Measurements from ENCODE around the gene BIRC3. TPM values are rescaled to one million over a fixed set of nuclear protein-coding genes. Genes with fewer than 3 reads are reported as not detected.

BIRC3 gene
- total RNA-seq, 1 experiment from 2014 or later = 4.7 TPM

GRCh38 chr11:102316346-102316904 lies 859 bp upstream of the BIRC3 start:
- CTCF ChIA-PET = interaction anchor here (1.5 kb wide), 1 partner anchor 25 kb away, joined by 3 read pairs; no protein-coding TSS in a partner anchor
- POLR2A ChIA-PET = interaction anchor here (0.6 kb wide), 1 partner anchor 282 kb away, joined by 3 read pairs; no protein-coding TSS in a partner anchor
- DNase-seq (ENCODE audit: low read depth, low spot score) (no peak), ATAC-seq (no peak)
- Histone ChIP-seq H3K27ac (ENCODE audit: low read depth, low read length) (peak overlapping the region; percentile 4; the same call in 1 of the 2 replicates), H3K79me2 (ENCODE audit: insufficient read depth, low read length) (no peaks in the 10 kb centered on the region), H3K9me3 (ENCODE audit: control insufficient read depth in 1 of 2, insufficient read depth in 1 of 2, low read depth in 1 of 2, low read length in 2 of 2) (no peaks in the 10 kb centered on the region), H3K9me2 (ENCODE audit: insufficient read depth) (no peaks in the 10 kb centered on the region), H3K4me2 (ENCODE audit: low read length) (peak overlapping the region; percentile 91), H3K27me3 (ENCODE audit: insufficient read depth, low read length) (no peaks in the 10 kb centered on the region), H3K4me3 (replicated peaks in 1 of 2; ENCODE audit: low read depth in 1 of 2, low read length in 2 of 2) (peak overlapping the region; percentile 12 to 61; a peak in 2 of 4 replicates), H3K9ac (ENCODE audit: low read length) (peak overlapping the region; percentile 72), H3K36me3 (ENCODE audit: control insufficient read depth in 1 of 2, insufficient read depth in 2 of 2, low read length in 2 of 2) (no peaks in the 10 kb centered on the region), H2AFZ (ENCODE audit: low read depth, low read length, poor library complexity, severe bottlenecking) (peak overlapping the region; percentile 34), H3K4me1 (ENCODE audit: control insufficient read depth in 1 of 2, insufficient read depth in 2 of 2, low read length in 2 of 2) (peaks cover 7 to 39% of the 10 kb centered on the region in 2 experiments), H4K20me1 (ENCODE audit: insufficient read depth) (no peaks in the 10 kb centered on the region)
- TF ChIP-seq EGR1 (IDR thresholded peaks at IDR 0.05; ENCODE audit: low read depth) = no peak
- TF ChIP-seq ZNF274 (IDR thresholded peaks at IDR 0.05; ENCODE audit: low read depth, low read length) = no peak
- TF ChIP-seq FOSL1 (IDR thresholded peaks at IDR 0.05; ENCODE audit: low read depth) = no peak
- no peak for TF ChIP-seq REST (IDR thresholded peaks at IDR 0.05; ENCODE audit: low read depth)
- no peak for TF ChIP-seq EZH2phosphoT487 (IDR thresholded peaks at IDR 0.05; ENCODE audit: borderline replicate concordance)
- no peak for TF ChIP-seq CBX3 (IDR thresholded peaks at IDR 0.05; ENCODE audit: low read depth)
- no peak for TF ChIP-seq SP1 (IDR thresholded peaks at IDR 0.05; ENCODE audit: low read depth)
- TF ChIP-seq CTCF (IDR thresholded peaks at IDR 0.05 in 2 of 3, conservative IDR thresholded peaks at IDR 0.05 in 1 of 3; ENCODE audit: borderline replicate concordance in 1 of 3, insufficient read depth in 1 of 3, low read depth in 2 of 3, low read length in 2 of 3) = no peak
- no peak for TF ChIP-seq ZFX (IDR thresholded peaks at IDR 0.05)
- RAD21 ChIA-PET (ENCODE audit: low non-redundant PET in 1 of 2, low total read pairs in 2 of 2, uncharacterized antibody in 2 of 2, unreplicated experiment in 2 of 2) = no interaction called here
- intact Hi-C loops (cut with micrococcal nuclease) = no loop called here
- no TSS peak for BruUV-seq (replicated peaks)
